ENCODE measurements around the gene NUDT16L1.

Gene NUDT16L1

GRCh38 chr16:4693296-4693955 is at the start of gene NUDT16L1:
Gene NUDT16L1 (plus strand): TSS chr16:4693562. CDS start chr16:4693727, 165 bp downstream.
- DNase-seq = peak; percentile 74 to 98 (median 93)

DNA sequence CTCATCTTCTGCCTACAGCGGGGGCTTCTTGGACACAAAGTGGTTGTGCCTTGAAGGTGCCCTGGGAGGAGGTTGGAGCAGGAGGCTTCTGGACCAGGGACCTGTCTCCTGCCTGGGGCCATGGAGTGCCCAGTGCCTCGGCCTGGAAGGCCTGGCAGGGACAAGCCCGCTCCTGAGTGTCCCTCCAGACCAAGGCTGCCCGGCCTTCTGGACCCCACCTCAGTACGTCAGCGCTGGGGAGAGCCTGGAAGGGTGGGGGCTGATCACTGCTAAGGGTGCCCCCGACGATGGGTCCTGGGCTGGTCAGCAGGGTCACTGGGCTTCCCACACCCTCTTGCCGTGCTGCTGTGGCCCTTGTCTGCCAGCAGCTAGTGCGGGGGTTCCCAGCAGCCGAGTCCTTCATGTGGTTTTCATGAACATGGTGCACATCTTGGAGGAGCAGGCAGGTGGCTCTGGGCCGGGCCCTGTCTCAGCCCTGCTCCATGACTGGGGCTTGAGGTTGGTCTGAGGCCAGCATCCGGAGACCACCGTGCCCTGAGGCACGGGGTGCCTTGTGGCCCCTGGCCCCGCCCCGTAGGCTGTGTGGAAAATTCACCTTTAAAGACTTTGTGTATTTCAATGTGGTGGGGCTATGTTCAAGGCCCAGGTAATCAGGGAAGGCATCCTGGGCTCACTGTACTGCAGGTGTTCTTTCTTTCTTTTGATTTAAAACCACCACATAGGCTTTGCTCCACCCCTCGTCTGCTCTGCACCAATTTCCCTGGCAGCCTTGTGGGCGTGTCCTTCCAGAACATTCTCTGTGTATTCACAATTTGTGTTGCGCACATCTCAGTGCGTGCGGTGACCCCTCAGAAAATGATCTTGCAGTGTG is 46.4 kb upstream of the NUDT16L1 start:
- DNase-seq = no peak

GRCh38 chr16:4647644-4647980 is 45.8 kb upstream of the NUDT16L1 start:
- DNase-seq = no peak

- no peak for DNase-seq
Measured at GRCh38 chr16:4648917-4649316, 44.4 kb upstream of the NUDT16L1 start.

GRCh38 chr16:4649744-4650442 is 43.5 kb upstream of the NUDT16L1 start:
- DNase-seq = no peak

GRCh38 chr16:4650443-4651074 is 42.8 kb upstream of the NUDT16L1 start:
- DNase-seq = peak in 5 of 56 donors; percentile 8 to 55 (median 37)

- no peak for DNase-seq
Measured at GRCh38 chr16:4651827-4652226, 41.5 kb upstream of the NUDT16L1 start.

DNA sequence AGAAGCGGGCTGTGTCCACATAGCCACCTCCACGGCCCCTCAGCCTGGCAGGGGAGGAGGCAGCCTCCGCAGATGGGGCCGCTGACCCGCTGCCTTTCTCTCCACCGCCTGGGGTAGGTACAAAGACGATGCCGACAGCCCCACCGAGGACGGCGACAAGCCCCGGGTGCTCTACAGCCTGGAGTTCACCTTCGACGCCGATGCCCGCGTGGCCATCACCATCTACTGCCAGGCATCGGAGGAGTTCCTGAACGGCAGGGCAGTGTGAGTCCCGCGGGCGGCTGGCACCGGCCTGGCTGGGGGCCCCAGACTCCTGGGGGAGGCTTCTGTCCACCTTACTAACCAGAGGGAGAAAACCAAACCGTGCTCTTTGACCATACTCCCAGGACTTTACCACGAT is 40.8 kb upstream of the NUDT16L1 start:
- DNase-seq = no peak

GRCh38 chr16:4654011-4654963 is 39.1 kb upstream of the NUDT16L1 start:
- DNase-seq = no peak

GRCh38 chr16:4654964-4655590 is 38.3 kb upstream of the NUDT16L1 start:
- no peak for DNase-seq

GRCh38 chr16:4655801-4656200 is 37.6 kb upstream of the NUDT16L1 start:
- DNase-seq = no peak

GRCh38 chr16:4656221-4656620 is 37.1 kb upstream of the NUDT16L1 start:
- DNase-seq = no peak

DNA sequence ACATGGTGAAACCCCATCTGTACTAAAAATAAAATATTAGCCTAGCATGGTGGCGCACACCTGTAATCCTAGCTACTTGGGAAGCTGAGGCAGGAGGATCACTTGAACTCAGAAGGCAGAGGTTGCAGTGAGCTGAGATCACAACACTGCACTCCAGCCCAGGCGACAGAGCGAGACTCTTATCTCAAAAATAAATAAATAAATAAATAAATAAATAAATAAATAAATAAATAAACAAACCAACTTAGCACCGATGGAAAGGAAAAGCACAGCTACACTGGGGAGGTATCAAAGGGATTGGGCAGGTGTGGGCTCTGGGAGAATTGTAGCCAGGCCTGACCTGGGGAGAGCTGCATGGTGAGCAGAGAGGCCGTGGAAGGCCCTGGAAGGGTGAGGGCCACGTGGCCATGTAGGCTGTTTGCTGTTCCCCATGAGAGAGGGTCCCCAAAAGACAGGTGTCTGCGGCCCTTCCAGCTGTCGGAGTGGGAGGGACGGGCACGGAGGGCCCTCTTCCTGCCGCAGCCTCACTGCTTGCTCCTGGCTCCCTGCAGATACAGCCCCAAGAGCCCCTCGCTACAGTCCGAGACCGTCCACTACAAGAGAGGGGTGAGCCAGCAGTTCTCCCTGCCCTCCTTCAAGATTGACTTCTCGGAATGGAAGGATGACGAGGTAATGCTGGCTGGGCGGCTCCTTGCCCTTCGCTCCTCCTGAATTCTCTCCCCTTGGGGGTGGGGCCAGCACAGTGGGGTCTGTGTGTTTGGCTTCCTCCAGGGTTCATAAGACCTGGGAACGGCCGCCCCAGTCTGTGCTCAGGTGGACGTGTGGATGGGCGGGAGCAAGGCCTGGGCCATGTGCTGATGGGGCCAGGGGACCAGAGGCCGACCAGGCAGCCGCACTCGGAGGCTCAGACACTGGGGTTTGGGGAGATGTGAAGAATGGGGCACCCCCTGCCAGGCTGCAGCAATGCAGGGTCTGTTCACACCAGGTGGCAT is 36.4 kb upstream of the NUDT16L1 start:
- DNase-seq = no peak

- DNase-seq = no peak
Measured at GRCh38 chr16:4659363-4660353, 33.7 kb upstream of the NUDT16L1 start.

DNA sequence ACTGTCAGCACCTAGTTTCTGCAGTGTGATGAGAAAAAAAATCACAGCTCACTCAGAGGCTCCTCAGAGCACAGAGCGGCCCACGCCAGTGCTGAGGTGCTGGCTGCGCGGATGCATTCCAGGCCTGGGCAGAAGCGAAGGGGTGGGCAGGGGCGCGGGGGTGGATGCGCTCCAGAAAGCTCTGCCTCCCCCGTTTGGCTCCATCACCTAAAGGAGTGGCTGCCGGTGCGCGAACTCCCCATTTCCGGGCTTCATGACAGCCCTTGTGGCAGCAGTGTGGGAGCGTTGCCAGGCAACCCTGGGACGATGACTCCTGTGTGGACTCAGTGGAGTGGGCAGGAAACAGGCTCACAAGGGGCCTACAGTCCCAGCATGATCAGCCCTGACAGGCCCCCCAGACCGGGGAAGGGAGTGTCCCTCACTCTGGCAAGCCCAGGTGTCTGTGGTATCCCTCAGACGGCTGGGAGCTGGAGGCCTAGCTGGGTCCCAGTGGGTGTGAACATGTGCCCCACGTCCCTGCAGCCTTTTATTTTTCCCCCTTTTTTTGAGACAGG is 32.8 kb upstream of the NUDT16L1 start:
- DNase-seq = peak in 39 of 56 donors; percentile 17 to 80 (median 53)

DNA sequence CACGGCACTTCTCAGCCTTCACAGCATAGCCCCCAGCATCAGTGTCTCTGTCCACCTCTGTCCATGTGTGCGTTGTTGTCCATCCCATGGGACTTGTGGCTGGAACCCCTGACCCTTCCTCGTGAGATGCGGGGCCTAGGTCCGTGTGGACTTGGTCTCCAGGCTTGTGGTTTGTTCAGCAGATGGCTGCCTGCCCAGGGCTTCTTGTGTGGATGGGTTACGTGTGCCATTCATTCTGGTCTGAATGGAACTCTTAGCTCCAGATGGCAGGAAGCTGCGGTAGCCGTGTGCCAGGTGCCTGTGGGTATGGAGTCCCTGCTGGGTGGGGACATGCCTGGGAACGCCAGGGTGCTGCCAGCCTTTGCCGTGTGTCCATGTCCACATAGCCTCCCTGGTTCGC is 31.7 kb upstream of the NUDT16L1 start:
- peak in 24 of 56 donors; percentile 14 to 76 (median 38) for DNase-seq

DNA sequence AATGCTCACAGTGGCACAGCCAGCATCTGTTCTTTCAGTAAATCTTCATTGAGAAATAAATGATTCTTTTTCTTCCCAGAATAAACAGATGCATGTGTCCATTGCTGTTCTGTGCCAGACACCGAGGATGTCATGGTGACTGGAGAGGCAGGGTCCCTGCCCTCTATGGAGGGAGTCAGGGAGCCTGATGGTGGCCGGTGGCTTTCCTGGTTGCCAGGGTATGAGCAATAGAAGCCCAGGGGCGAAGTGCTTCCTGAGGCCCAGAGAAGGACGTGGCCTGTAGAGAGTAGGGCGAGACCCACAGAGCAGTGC is 29.9 kb upstream of the NUDT16L1 start:
- DNase-seq = peak in 1 of 56 donors; percentile 57

Measured in amygdala (tissue), 56 donors.